WTC11 (cell line): ENCODE measurements around the gene TSPAN18. TPM values are rescaled to one million over a fixed set of nuclear protein-coding genes. Genes with fewer than 3 reads are reported as not detected.

Experiments used
- ATAC-seq: fragments of 200-7000 bp; cut with Tn5 transposase; 2 replicates; pipeline ENCODE4 v1.10.0; 2021; ENCODE audit warnings: mild to moderate bottlenecking, moderate library complexity
- CTCF ChIA-PET: fragments of 300-600 bp; sonication (Branson Sonifier 250); formaldehyde crosslinking; loops from one replicate; lab custom pipeline; 2021; ENCODE audit warnings: antibody characterized with exemption; lab: Charles Lee
- POLR2A ChIA-PET: fragments of 350-600 bp; sonication (Branson Sonifier 250); formaldehyde crosslinking; loops from one replicate; lab custom pipeline; 2021; ENCODE audit warnings: antibody characterized with exemption; lab: Charles Lee
- DNase-seq: peaks from one replicate; pipeline ENCODE4 v3.0.0; 2021; ENCODE audit warnings: low spot score
- H3K27ac Mint-ChIP-seq: 2 replicates; pipeline ENCODE4 v1.8.0; 2021; ENCODE audit warnings: mixed read lengths
- H3K27me3 Mint-ChIP-seq: 2 replicates; pipeline ENCODE4 v1.8.0; 2021; ENCODE audit warnings: low read depth, mild to moderate bottlenecking, moderate library complexity, mixed read lengths
- H3K36me3 Mint-ChIP-seq: 2 replicates; pipeline ENCODE4 v1.8.0; 2021; ENCODE audit warnings: mixed read lengths
- H3K4me1 Mint-ChIP-seq: 2 replicates; pipeline ENCODE4 v1.8.0; 2022; ENCODE audit warnings: mixed read lengths
- H3K4me3 Mint-ChIP-seq: 2 replicates; pipeline ENCODE4 v1.8.0; 2021; ENCODE audit warnings: mild to moderate bottlenecking, moderate library complexity, mixed read lengths
- H3K9me3 Mint-ChIP-seq: 2 replicates; pipeline ENCODE4 v1.8.0; 2021; ENCODE audit warnings: mixed read lengths
- ATF1 ChIP-seq: sonication (generic); formaldehyde crosslinking; IDR thresholded peaks from 2 replicates; pipeline ENCODE4 v1.8.1; 2023; ENCODE audit warnings: mild to moderate bottlenecking, moderate library complexity, missing genetic modification reagents
- CREB1 ChIP-seq: sonication (generic); formaldehyde crosslinking; IDR thresholded peaks from 2 replicates; pipeline ENCODE4 v1.8.0; 2023; ENCODE audit warnings: mild to moderate bottlenecking, missing genetic modification reagents
- CREM ChIP-seq: sonication (generic); formaldehyde crosslinking; IDR thresholded peaks from 2 replicates; pipeline ENCODE4 v1.8.1; 2022; ENCODE audit warnings: mild to moderate bottlenecking, missing genetic modification reagents, moderate library complexity
- ELF4 ChIP-seq: sonication (generic); formaldehyde crosslinking; IDR thresholded peaks from 2 replicates; pipeline ENCODE4 v1.8.1; 2022; ENCODE audit warnings: low read depth, mild to moderate bottlenecking, moderate library complexity, missing genetic modification reagents
- FOXJ3 ChIP-seq: sonication (generic); formaldehyde crosslinking; IDR thresholded peaks from 2 replicates; pipeline ENCODE4 v1.9.0; 2021; ENCODE audit warnings: missing genetic modification reagents, mild to moderate bottlenecking, borderline replicate concordance
- GTF2I ChIP-seq: fragments of 250-450 bp; sonication (Bioruptor Pico); conservative IDR thresholded peaks from 2 replicates; pipeline ENCODE4 v1.4.0; 2021; ENCODE audit warnings: mild to moderate bottlenecking
- NFYB ChIP-seq: sonication (generic); formaldehyde crosslinking; conservative IDR thresholded peaks from 2 replicates; pipeline ENCODE4 v1.8.0; 2022; ENCODE audit warnings: low read depth, missing genetic modification reagents
- NR3C1 ChIP-seq: sonication (generic); formaldehyde crosslinking; conservative IDR thresholded peaks from 2 replicates; pipeline ENCODE4 v1.8.1; 2023; ENCODE audit warnings: low read depth, mild to moderate bottlenecking, missing genetic modification reagents
- SMAD3 ChIP-seq: sonication (generic); formaldehyde crosslinking; IDR thresholded peaks from 2 replicates; pipeline ENCODE4 v1.8.0; 2022; ENCODE audit warnings: missing genetic modification reagents, mild to moderate bottlenecking, borderline replicate concordance
- SOX15 ChIP-seq: fragments of 250-450 bp; sonication (Bioruptor Pico); IDR thresholded peaks from 2 replicates; pipeline ENCODE4 v1.9.0; 2021; ENCODE audit warnings: mild to moderate bottlenecking
- ZNF138 ChIP-seq: sonication (generic); formaldehyde crosslinking; conservative IDR thresholded peaks from 2 replicates; pipeline ENCODE4 v1.8.1; 2022; ENCODE audit warnings: mild to moderate bottlenecking, moderate library complexity, missing genetic modification reagents
- ZNF671 ChIP-seq: fragments of 250-450 bp; sonication (Bioruptor Pico); IDR thresholded peaks from 2 replicates; pipeline ENCODE4 v1.8.0; 2021; ENCODE audit warnings: mild to moderate bottlenecking
- total RNA-seq: library from RNA; stranded (reverse); gene quantifications from 3 replicates; pipeline ENCODE4 v1.2.3, GENCODE V29; 2021
- TF ChIP-seq, protein P1 (sequence below): fragments of 250-450 bp; sonication (Bioruptor Pico); IDR thresholded peaks from 2 replicates; pipeline ENCODE4 v1.9.0; 2021; ENCODE audit warnings: moderate library complexity, mild to moderate bottlenecking, inconsistent platforms, borderline replicate concordance
- TF ChIP-seq, protein P2 (sequence below): fragments of 250-450 bp; sonication (Bioruptor Pico); IDR thresholded peaks from 2 replicates; pipeline ENCODE4 v1.9.0; 2021; ENCODE audit warnings: mild to moderate bottlenecking
- TF ChIP-seq, protein P3 (sequence below): sonication (generic); formaldehyde crosslinking; IDR thresholded peaks from 2 replicates; pipeline ENCODE4 v1.8.0; 2023; ENCODE audit warnings: mild to moderate bottlenecking, missing genetic modification reagents
- TF ChIP-seq, protein P4 (sequence below): sonication (generic); formaldehyde crosslinking; IDR thresholded peaks from 2 replicates; pipeline ENCODE4 v1.8.0; 2022; ENCODE audit warnings: mild to moderate bottlenecking, missing genetic modification reagents
- TF ChIP-seq, protein P5 (sequence below): sonication (generic); formaldehyde crosslinking; IDR thresholded peaks from 2 replicates; pipeline ENCODE4 v1.8.1; 2022; ENCODE audit warnings: mild to moderate bottlenecking, moderate library complexity, missing genetic modification reagents
- TF ChIP-seq, protein P6 (sequence below): sonication (generic); formaldehyde crosslinking; IDR thresholded peaks from 2 replicates; pipeline ENCODE4 v1.8.1; 2023; ENCODE audit warnings: mild to moderate bottlenecking, missing genetic modification reagents, borderline replicate concordance
- TF ChIP-seq, protein P7 (sequence below): fragments of 250-450 bp; sonication (Bioruptor Pico); IDR thresholded peaks from 2 replicates; pipeline ENCODE4 v1.9.0; 2021; ENCODE audit warnings: mild to moderate bottlenecking
- TF ChIP-seq, protein P8 (sequence below): fragments of 250-450 bp; sonication (Bioruptor Pico); IDR thresholded peaks from 2 replicates; pipeline ENCODE4 v1.8.0; 2021; ENCODE audit warnings: mild to moderate bottlenecking

Gene TSPAN18
- total RNA-seq, 1 experiment from 2014 or later = 44.7 TPM

DNA sequence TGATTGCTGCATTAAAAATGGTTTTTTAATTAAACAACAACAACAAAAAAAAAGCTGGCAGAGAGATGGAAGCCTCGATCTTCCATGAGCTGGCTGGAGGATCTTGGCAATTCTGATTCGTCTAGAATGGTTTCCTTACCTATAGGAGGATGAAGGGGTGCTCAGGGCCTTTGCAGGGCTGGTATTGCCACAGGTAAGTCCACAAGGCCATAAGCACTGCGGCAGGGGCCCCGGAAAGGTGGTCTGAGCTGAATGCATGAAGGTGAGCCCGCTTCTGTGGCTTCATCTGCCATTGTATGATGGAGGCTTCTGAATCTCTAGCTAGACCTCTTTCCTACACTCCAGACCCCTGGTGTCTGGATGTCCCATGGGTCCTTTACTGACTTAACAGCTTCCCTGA, 101.5 kb downstream of the TSPAN18 start:
- H3K36me3 Mint-ChIP-seq = peaks cover 4% of the 10 kb centered on the region
- ChIA-PET POLR2A (no interaction called here), CTCF (interaction anchor here (0.5 kb wide), 1 partner anchor 211 kb away, joined by 3 read pairs; no protein-coding TSS in a partner anchor)
- DNase-seq (no peak), ATAC-seq (no peak)
- H3K9me3 Mint-ChIP-seq = peaks cover 4% of the 10 kb centered on the region
- H3K4me1 Mint-ChIP-seq = peaks cover 49% of the 10 kb centered on the region
- H3K27ac Mint-ChIP-seq = no peak overlapping the region
- no peak overlapping the region for H3K4me3 Mint-ChIP-seq
- TF ChIP-seq NR3C1 (CRISPR knock-in tag) (no peak), CREB1 (CRISPR knock-in tag) (no peak), NFYB (CRISPR knock-in tag) (no peak), GTF2I (CRISPR knock-in tag) (no peak), SOX15 (CRISPR knock-in tag) (no peak), ATF1 (no peak), CREM (CRISPR knock-in tag) (no peak), SMAD3 (no peak), ZNF138 (CRISPR knock-in tag) (no peak), ELF4 (no peak), ZNF671 (CRISPR knock-in tag) (no peak), FOXJ3 (CRISPR knock-in tag) (no peak)
- TF ChIP-seq, protein P1, sequence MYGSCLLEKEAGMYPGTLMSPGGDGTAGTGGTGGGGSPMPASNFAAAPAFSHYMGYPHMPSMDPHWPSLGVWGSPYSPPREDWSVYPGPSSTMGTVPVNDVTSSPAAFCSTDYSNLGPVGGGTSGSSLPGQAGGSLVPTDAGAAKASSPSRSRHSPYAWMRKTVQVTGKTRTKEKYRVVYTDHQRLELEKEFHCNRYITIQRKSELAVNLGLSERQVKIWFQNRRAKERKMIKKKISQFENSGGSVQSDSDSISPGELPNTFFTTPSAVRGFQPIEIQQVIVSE = no peak
- TF ChIP-seq, protein P2, sequence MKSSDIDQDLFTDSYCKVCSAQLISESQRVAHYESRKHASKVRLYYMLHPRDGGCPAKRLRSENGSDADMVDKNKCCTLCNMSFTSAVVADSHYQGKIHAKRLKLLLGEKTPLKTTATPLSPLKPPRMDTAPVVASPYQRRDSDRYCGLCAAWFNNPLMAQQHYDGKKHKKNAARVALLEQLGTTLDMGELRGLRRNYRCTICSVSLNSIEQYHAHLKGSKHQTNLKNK = no peak
- TF ChIP-seq, protein P3, sequence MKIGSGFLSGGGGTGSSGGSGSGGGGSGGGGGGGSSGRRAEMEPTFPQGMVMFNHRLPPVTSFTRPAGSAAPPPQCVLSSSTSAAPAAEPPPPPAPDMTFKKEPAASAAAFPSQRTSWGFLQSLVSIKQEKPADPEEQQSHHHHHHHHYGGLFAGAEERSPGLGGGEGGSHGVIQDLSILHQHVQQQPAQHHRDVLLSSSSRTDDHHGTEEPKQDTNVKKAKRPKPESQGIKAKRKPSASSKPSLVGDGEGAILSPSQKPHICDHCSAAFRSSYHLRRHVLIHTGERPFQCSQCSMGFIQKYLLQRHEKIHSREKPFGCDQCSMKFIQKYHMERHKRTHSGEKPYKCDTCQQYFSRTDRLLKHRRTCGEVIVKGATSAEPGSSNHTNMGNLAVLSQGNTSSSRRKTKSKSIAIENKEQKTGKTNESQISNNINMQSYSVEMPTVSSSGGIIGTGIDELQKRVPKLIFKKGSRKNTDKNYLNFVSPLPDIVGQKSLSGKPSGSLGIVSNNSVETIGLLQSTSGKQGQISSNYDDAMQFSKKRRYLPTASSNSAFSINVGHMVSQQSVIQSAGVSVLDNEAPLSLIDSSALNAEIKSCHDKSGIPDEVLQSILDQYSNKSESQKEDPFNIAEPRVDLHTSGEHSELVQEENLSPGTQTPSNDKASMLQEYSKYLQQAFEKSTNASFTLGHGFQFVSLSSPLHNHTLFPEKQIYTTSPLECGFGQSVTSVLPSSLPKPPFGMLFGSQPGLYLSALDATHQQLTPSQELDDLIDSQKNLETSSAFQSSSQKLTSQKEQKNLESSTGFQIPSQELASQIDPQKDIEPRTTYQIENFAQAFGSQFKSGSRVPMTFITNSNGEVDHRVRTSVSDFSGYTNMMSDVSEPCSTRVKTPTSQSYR = no peak
- TF ChIP-seq, protein P4, sequence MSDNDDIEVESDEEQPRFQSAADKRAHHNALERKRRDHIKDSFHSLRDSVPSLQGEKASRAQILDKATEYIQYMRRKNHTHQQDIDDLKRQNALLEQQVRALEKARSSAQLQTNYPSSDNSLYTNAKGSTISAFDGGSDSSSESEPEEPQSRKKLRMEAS = no peak
- TF ChIP-seq, protein P5, sequence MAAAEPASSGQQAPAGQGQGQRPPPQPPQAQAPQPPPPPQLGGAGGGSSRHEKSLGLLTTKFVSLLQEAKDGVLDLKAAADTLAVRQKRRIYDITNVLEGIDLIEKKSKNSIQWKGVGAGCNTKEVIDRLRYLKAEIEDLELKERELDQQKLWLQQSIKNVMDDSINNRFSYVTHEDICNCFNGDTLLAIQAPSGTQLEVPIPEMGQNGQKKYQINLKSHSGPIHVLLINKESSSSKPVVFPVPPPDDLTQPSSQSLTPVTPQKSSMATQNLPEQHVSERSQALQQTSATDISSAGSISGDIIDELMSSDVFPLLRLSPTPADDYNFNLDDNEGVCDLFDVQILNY (CRISPR knock-in tag) = no peak
- TF ChIP-seq, protein P6, sequence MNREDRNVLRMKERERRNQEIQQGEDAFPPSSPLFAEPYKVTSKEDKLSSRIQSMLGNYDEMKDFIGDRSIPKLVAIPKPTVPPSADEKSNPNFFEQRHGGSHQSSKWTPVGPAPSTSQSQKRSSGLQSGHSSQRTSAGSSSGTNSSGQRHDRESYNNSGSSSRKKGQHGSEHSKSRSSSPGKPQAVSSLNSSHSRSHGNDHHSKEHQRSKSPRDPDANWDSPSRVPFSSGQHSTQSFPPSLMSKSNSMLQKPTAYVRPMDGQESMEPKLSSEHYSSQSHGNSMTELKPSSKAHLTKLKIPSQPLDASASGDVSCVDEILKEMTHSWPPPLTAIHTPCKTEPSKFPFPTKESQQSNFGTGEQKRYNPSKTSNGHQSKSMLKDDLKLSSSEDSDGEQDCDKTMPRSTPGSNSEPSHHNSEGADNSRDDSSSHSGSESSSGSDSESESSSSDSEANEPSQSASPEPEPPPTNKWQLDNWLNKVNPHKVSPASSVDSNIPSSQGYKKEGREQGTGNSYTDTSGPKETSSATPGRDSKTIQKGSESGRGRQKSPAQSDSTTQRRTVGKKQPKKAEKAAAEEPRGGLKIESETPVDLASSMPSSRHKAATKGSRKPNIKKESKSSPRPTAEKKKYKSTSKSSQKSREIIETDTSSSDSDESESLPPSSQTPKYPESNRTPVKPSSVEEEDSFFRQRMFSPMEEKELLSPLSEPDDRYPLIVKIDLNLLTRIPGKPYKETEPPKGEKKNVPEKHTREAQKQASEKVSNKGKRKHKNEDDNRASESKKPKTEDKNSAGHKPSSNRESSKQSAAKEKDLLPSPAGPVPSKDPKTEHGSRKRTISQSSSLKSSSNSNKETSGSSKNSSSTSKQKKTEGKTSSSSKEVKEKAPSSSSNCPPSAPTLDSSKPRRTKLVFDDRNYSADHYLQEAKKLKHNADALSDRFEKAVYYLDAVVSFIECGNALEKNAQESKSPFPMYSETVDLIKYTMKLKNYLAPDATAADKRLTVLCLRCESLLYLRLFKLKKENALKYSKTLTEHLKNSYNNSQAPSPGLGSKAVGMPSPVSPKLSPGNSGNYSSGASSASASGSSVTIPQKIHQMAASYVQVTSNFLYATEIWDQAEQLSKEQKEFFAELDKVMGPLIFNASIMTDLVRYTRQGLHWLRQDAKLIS = no peak
- TF ChIP-seq, protein P7, sequence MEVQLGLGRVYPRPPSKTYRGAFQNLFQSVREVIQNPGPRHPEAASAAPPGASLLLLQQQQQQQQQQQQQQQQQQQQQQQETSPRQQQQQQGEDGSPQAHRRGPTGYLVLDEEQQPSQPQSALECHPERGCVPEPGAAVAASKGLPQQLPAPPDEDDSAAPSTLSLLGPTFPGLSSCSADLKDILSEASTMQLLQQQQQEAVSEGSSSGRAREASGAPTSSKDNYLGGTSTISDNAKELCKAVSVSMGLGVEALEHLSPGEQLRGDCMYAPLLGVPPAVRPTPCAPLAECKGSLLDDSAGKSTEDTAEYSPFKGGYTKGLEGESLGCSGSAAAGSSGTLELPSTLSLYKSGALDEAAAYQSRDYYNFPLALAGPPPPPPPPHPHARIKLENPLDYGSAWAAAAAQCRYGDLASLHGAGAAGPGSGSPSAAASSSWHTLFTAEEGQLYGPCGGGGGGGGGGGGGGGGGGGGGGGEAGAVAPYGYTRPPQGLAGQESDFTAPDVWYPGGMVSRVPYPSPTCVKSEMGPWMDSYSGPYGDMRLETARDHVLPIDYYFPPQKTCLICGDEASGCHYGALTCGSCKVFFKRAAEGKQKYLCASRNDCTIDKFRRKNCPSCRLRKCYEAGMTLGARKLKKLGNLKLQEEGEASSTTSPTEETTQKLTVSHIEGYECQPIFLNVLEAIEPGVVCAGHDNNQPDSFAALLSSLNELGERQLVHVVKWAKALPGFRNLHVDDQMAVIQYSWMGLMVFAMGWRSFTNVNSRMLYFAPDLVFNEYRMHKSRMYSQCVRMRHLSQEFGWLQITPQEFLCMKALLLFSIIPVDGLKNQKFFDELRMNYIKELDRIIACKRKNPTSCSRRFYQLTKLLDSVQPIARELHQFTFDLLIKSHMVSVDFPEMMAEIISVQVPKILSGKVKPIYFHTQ (CRISPR knock-in tag) = no peak
- TF ChIP-seq, protein P8, sequence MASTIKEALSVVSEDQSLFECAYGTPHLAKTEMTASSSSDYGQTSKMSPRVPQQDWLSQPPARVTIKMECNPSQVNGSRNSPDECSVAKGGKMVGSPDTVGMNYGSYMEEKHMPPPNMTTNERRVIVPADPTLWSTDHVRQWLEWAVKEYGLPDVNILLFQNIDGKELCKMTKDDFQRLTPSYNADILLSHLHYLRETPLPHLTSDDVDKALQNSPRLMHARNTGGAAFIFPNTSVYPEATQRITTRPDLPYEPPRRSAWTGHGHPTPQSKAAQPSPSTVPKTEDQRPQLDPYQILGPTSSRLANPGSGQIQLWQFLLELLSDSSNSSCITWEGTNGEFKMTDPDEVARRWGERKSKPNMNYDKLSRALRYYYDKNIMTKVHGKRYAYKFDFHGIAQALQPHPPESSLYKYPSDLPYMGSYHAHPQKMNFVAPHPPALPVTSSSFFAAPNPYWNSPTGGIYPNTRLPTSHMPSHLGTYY (CRISPR knock-in tag) = no peak
- peaks cover 24% of the 10 kb centered on the region for H3K27me3 Mint-ChIP-seq
